HCT116 (cell line): Measurements from ENCODE around the gene HIGD1A. TPM values are rescaled to one million over a fixed set of nuclear protein-coding genes. Genes with fewer than 3 reads are reported as not detected.

Source experiments
- ATAC-seq: fragments of 200-7000 bp; cut with Tn5 transposase; 2 replicates; pipeline ENCODE4 v1.9.1; 2020; ENCODE audit warnings: mild to moderate bottlenecking, moderate library complexity
- BruUV-seq: library from RNA; stranded (reverse); fragments of 400-500 nt; replicated peaks from 2 replicates; lab custom pipeline; 2021; lab: Mats Ljungman, UMichigan
- CTCF ChIA-PET: fragments of 300-600 bp; sonication (Branson Sonifier 250); formaldehyde crosslinking; loops from one replicate; lab custom pipeline; 2021; ENCODE audit warnings: antibody characterized with exemption; lab: Charles Lee
- POLR2A ChIA-PET: fragments of 300-600, 350-600 bp; sonication (Branson Sonifier 250); formaldehyde crosslinking; loops from one replicate; lab custom pipeline; 2021; ENCODE audit warnings: antibody characterized with exemption; lab: Charles Lee
- RAD21 ChIA-PET, 2 experiments: fragments of 300-600 bp; sonication (Branson Sonifier 250); formaldehyde crosslinking; loops; one replicate each; lab custom pipeline; 2023; ENCODE audit warnings: low total read pairs in 2 of 2; ENCODE audit not compliant: uncharacterized antibody in 2 of 2, unreplicated experiment in 2 of 2, low non-redundant PET in 1 of 2; lab: Charles Lee
- DNase-seq: peaks from one replicate; pipeline ENCODE4 v3.0.0-alpha.2; 2010; ENCODE audit warnings: low read depth, low spot score
- H2AFZ ChIP-seq: fragments of 200-600 bp; shearing (Covaris generic), sonication (generic); 2 replicates; pipeline ENCODE4 v1.6.1; 2017; ENCODE audit warnings: low read depth, mixed run types, mixed read lengths, antibody characterized with exemption, low read length; ENCODE audit not compliant: poor library complexity, severe bottlenecking
- H3K27ac ChIP-seq: 2 replicates; pipeline ENCODE4 v1.5.1; 2012; ENCODE audit warnings: low read depth, low read length
- H3K27me3 ChIP-seq: fragments of 200-600 bp; sonication (generic); 2 replicates; pipeline ENCODE4 v1.6.1; 2016; ENCODE audit warnings: mixed run types, low read length, mixed read lengths; ENCODE audit not compliant: insufficient read depth
- H3K36me3 ChIP-seq, 2 experiments: fragments of 200-500 bp in 1 of 2; fragments of 200-600 bp in 1 of 2; sonication (Bioruptor generic) in 1 of 2; sonication (generic) in 1 of 2; 2 replicates each; pipeline versions ENCODE4 v1.5.1 to v1.6.1; 2014 to 2016; ENCODE audit warnings: low read length in 2 of 2, inconsistent platforms in 1 of 2, mixed read lengths in 1 of 2, mixed run types in 1 of 2; ENCODE audit not compliant: insufficient read depth in 2 of 2, control insufficient read depth in 1 of 2
- H3K4me1 ChIP-seq, 2 experiments: fragments of 200-600 bp in 1 of 2; sonication (generic) in 1 of 2; 2 replicates each; pipeline versions ENCODE4 v1.5.1 to v1.6.1; 2012 to 2017; ENCODE audit warnings: low read length in 2 of 2, inconsistent platforms in 1 of 2, mild to moderate bottlenecking in 1 of 2, mixed read lengths in 1 of 2, mixed run types in 1 of 2, moderate library complexity in 1 of 2; ENCODE audit not compliant: insufficient read depth in 2 of 2, control insufficient read depth in 1 of 2
- H3K4me2 ChIP-seq: fragments of 200-600 bp; sonication (generic); 2 replicates; pipeline ENCODE4 v1.6.1; 2017; ENCODE audit warnings: mixed run types, low read length, mixed read lengths
- H3K4me3 ChIP-seq, 2 experiments: fragments of 200-600 bp in 1 of 2; sonication (generic) in 1 of 2; replicated peaks in 1 of 2; 2 replicates each; pipeline ENCODE4 v1.5.1; 2011 to 2016; ENCODE audit warnings: low read length in 2 of 2, control low read depth in 1 of 2, low read depth in 1 of 2, mild to moderate bottlenecking in 1 of 2, mixed read lengths in 1 of 2, mixed run types in 1 of 2
- H3K79me2 ChIP-seq: fragments of 200-600 bp; sonication (generic); 2 replicates; pipeline ENCODE4 v1.6.1; 2017; ENCODE audit warnings: mild to moderate bottlenecking, mixed run types, low read length, moderate library complexity, mixed read lengths; ENCODE audit not compliant: insufficient read depth
- H3K9ac ChIP-seq: fragments of 200-600 bp; sonication (generic); 2 replicates; pipeline ENCODE4 v1.6.1; 2016; ENCODE audit warnings: low read length, mixed read lengths
- H3K9me2 ChIP-seq: fragments of 200-600 bp; sonication (generic), shearing (Covaris generic); 2 replicates; pipeline ENCODE4 v1.6.1; 2017; ENCODE audit warnings: mixed run types, mild to moderate bottlenecking, moderate library complexity; ENCODE audit not compliant: insufficient read depth
- H3K9me3 ChIP-seq, 2 experiments: fragments of 200-500 bp in 1 of 2; fragments of 200-600 bp in 1 of 2; sonication (Bioruptor generic) in 1 of 2; sonication (generic) in 1 of 2; 2 replicates each; pipeline ENCODE4 v1.6.1; 2014 to 2017; ENCODE audit warnings: low read length in 2 of 2, mixed read lengths in 2 of 2, inconsistent platforms in 1 of 2, low read depth in 1 of 2, mild to moderate bottlenecking in 1 of 2, mixed run types in 1 of 2, moderate library complexity in 1 of 2; ENCODE audit not compliant: control insufficient read depth in 1 of 2, insufficient read depth in 1 of 2
- H4K20me1 ChIP-seq: fragments of 200-600 bp; sonication (generic), shearing (Covaris generic); 2 replicates; pipeline ENCODE4 v1.6.1; 2017; ENCODE audit warnings: mixed run types, mild to moderate bottlenecking, moderate library complexity; ENCODE audit not compliant: insufficient read depth
- CBX3 ChIP-seq: IDR thresholded peaks from 2 replicates; pipeline ENCODE4 v1.6.1; 2012; ENCODE audit warnings: low read depth
- EGR1 ChIP-seq: IDR thresholded peaks from 2 replicates; pipeline ENCODE4 v1.6.1; 2012; ENCODE audit warnings: low read depth
- ELF1 ChIP-seq: IDR thresholded peaks from 2 replicates; pipeline ENCODE4 v1.6.1; 2012; ENCODE audit warnings: low read depth, borderline replicate concordance
- EZH2 ChIP-seq: fragments of 200-600 bp; sonication (generic); IDR thresholded peaks from 2 replicates; pipeline ENCODE4 v1.6.1; 2017; ENCODE audit warnings: antibody characterized with exemption, mixed run types
- EZH2phosphoT487 ChIP-seq: fragments of 200-600 bp; IDR thresholded peaks from 2 replicates; pipeline ENCODE4 v1.6.1; 2018; ENCODE audit warnings: antibody characterized with exemption, borderline replicate concordance
- JUND ChIP-seq: IDR thresholded peaks from 2 replicates; pipeline ENCODE4 v1.6.1; 2012
- POLR2A ChIP-seq: IDR thresholded peaks from 2 replicates; pipeline ENCODE4 v1.7.0; 2011; ENCODE audit warnings: borderline replicate concordance; ENCODE audit not compliant: insufficient read depth, insufficient read length; ENCODE audit errors: extremely low read depth
- RAD21 ChIP-seq: IDR thresholded peaks from 2 replicates; pipeline ENCODE4 v1.6.1; 2012; ENCODE audit warnings: low read depth, mild to moderate bottlenecking
- SIN3A ChIP-seq: IDR thresholded peaks from 2 replicates; pipeline ENCODE4 v1.6.1; 2012; ENCODE audit warnings: low read depth
- SP1 ChIP-seq: IDR thresholded peaks from 2 replicates; pipeline ENCODE4 v1.6.1; 2012; ENCODE audit warnings: low read depth
- SRF ChIP-seq: IDR thresholded peaks from 2 replicates; pipeline ENCODE4 v1.6.1; 2012; ENCODE audit warnings: low read depth
- TCF7L2 ChIP-seq: IDR thresholded peaks from 2 replicates; pipeline ENCODE4 v1.7.0; 2011; ENCODE audit warnings: borderline replicate concordance, inconsistent platforms; ENCODE audit not compliant: insufficient read depth, insufficient read length; ENCODE audit errors: extremely low read depth
- ZFX ChIP-seq: fragments of 450-650 bp; IDR thresholded peaks from 2 replicates; pipeline ENCODE4 v1.6.1; 2017
- intact Hi-C: fragments of 100-400 bp; cut with micrococcal nuclease; formaldehyde crosslinking; loops from 2 replicates; pipeline ENCODE4 v1.10.0; 2022
- total RNA-seq: library from RNA; stranded (reverse); gene quantifications from one replicate; pipeline ENCODE4 v1.2.1, GENCODE V29; 2021; ENCODE audit not compliant: unreplicated experiment
- TF ChIP-seq, protein P1 (sequence below), 3 experiments: fragments of 200-600 bp in 1 of 3; sonication (generic) in 1 of 3; IDR thresholded peaks in 2 of 3; conservative IDR thresholded peaks in 1 of 3; 2 replicates each; pipeline ENCODE4 v1.5.1; 2012 to 2017; ENCODE audit warnings: low read depth in 2 of 3, low read length in 2 of 3, antibody characterized with exemption in 1 of 3, borderline replicate concordance in 1 of 3, control low read depth in 1 of 3, mild to moderate bottlenecking in 1 of 3, mixed read lengths in 1 of 3, mixed run types in 1 of 3, moderate library complexity in 1 of 3; ENCODE audit not compliant: insufficient read depth in 1 of 3
- TF ChIP-seq, protein P2 (sequence below): IDR thresholded peaks from 2 replicates; pipeline ENCODE4 v1.6.1; 2012; ENCODE audit warnings: low read depth
- TF ChIP-seq, protein P3 (sequence below): IDR thresholded peaks from 2 replicates; pipeline ENCODE4 v1.6.1; 2011; ENCODE audit warnings: mild to moderate bottlenecking, low read length, moderate library complexity; ENCODE audit not compliant: insufficient replicate concordance; ENCODE audit errors: extremely low read depth

The HIGD1A gene
- total RNA-seq, 1 experiment from 2014 or later, result 71.2 TPM

DNA sequence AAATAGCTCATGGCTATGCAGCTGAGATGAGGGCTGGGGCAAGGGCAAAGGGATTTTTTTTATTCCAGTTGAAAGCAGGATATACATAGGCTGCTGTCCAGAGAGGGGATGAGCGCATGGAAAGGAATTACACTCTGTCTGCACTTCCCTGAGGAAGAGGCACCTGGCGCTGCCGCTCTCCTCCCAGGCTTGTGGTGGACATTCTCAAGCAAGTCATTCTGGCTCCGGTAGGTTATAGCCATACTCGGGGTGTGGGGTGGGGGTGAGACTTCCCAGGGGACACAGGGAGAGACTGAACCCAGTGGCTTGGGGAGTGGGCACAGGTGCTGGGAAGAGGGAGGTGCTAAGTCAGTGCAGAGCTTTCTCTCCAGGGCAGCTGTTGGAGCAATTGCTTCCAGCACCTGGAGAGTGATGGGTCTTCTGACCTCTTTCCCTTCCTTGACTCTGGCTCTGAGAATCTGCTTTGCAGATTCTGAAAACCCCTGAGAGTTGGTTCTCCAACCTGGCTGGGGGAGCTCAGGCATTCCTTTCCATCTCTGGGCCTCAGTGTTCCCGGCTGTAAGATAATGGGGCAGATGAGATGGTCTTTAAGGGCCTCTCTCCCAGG is 47.0 kb upstream of the HIGD1A start:
- H3K27me3 ChIP-seq, result no peaks in the 10 kb centered on the region
- POLR2A ChIA-PET, result no interaction called here
- RAD21 ChIA-PET, result no interaction called here
- H3K9me3 ChIP-seq, result no peaks in the 10 kb centered on the region
- intact Hi-C loops, result no loop called here
- no peak overlapping the region for H3K9ac ChIP-seq
- no peaks in the 10 kb centered on the region; a peak in 1 of 4 replicates for H3K4me1 ChIP-seq
- no peak overlapping the region for H3K4me2 ChIP-seq
- H4K20me1 ChIP-seq, result no peaks in the 10 kb centered on the region
- H3K4me3 ChIP-seq, result no peak overlapping the region
- H3K9me2 ChIP-seq, result no peaks in the 10 kb centered on the region
- no peak overlapping the region for H3K27ac ChIP-seq
- CTCF ChIA-PET, result interaction anchor here (1.3 kb wide), 1 partner anchor 21 kb away, joined by 3 read pairs; no protein-coding TSS in a partner anchor
- TF ChIP-seq ELF1, result no peak
- no peak for TF ChIP-seq JUND
- TF ChIP-seq SRF, result no peak
- TF ChIP-seq, protein P1, sequence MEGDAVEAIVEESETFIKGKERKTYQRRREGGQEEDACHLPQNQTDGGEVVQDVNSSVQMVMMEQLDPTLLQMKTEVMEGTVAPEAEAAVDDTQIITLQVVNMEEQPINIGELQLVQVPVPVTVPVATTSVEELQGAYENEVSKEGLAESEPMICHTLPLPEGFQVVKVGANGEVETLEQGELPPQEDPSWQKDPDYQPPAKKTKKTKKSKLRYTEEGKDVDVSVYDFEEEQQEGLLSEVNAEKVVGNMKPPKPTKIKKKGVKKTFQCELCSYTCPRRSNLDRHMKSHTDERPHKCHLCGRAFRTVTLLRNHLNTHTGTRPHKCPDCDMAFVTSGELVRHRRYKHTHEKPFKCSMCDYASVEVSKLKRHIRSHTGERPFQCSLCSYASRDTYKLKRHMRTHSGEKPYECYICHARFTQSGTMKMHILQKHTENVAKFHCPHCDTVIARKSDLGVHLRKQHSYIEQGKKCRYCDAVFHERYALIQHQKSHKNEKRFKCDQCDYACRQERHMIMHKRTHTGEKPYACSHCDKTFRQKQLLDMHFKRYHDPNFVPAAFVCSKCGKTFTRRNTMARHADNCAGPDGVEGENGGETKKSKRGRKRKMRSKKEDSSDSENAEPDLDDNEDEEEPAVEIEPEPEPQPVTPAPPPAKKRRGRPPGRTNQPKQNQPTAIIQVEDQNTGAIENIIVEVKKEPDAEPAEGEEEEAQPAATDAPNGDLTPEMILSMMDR (IDR thresholded peaks at IDR 0.05 in 2 of 3, conservative IDR thresholded peaks at IDR 0.05 in 1 of 3; ENCODE audit: borderline replicate concordance in 1 of 3, insufficient read depth in 1 of 3, low read depth in 2 of 3, low read length in 2 of 3), result no peak
- no peak for TF ChIP-seq POLR2A
- no peak for TF ChIP-seq ZFX
- TF ChIP-seq SIN3A, result no peak
- TF ChIP-seq EZH2phosphoT487, result no peak
- TF ChIP-seq SP1, result no peak
- TF ChIP-seq, protein P2, sequence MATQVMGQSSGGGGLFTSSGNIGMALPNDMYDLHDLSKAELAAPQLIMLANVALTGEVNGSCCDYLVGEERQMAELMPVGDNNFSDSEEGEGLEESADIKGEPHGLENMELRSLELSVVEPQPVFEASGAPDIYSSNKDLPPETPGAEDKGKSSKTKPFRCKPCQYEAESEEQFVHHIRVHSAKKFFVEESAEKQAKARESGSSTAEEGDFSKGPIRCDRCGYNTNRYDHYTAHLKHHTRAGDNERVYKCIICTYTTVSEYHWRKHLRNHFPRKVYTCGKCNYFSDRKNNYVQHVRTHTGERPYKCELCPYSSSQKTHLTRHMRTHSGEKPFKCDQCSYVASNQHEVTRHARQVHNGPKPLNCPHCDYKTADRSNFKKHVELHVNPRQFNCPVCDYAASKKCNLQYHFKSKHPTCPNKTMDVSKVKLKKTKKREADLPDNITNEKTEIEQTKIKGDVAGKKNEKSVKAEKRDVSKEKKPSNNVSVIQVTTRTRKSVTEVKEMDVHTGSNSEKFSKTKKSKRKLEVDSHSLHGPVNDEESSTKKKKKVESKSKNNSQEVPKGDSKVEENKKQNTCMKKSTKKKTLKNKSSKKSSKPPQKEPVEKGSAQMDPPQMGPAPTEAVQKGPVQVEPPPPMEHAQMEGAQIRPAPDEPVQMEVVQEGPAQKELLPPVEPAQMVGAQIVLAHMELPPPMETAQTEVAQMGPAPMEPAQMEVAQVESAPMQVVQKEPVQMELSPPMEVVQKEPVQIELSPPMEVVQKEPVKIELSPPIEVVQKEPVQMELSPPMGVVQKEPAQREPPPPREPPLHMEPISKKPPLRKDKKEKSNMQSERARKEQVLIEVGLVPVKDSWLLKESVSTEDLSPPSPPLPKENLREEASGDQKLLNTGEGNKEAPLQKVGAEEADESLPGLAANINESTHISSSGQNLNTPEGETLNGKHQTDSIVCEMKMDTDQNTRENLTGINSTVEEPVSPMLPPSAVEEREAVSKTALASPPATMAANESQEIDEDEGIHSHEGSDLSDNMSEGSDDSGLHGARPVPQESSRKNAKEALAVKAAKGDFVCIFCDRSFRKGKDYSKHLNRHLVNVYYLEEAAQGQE, result no peak
- no peak for TF ChIP-seq EZH2
- TF ChIP-seq, protein P3, sequence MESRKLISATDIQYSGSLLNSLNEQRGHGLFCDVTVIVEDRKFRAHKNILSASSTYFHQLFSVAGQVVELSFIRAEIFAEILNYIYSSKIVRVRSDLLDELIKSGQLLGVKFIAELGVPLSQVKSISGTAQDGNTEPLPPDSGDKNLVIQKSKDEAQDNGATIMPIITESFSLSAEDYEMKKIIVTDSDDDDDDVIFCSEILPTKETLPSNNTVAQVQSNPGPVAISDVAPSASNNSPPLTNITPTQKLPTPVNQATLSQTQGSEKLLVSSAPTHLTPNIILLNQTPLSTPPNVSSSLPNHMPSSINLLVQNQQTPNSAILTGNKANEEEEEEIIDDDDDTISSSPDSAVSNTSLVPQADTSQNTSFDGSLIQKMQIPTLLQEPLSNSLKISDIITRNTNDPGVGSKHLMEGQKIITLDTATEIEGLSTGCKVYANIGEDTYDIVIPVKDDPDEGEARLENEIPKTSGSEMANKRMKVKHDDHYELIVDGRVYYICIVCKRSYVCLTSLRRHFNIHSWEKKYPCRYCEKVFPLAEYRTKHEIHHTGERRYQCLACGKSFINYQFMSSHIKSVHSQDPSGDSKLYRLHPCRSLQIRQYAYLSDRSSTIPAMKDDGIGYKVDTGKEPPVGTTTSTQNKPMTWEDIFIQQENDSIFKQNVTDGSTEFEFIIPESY, result no peak
- TF ChIP-seq EGR1, result no peak
- TF ChIP-seq TCF7L2, result no peak
- no peak for TF ChIP-seq RAD21
- no peak for TF ChIP-seq CBX3
- no peak overlapping the region for H2AFZ ChIP-seq
- no peaks in the 10 kb centered on the region for H3K79me2 ChIP-seq
- DNase-seq, result no peak
- no peaks in the 10 kb centered on the region for H3K36me3 ChIP-seq
- no peak for ATAC-seq
- no TSS peak for BruUV-seq
